Breast epithelium (tissue), 4 donors: Measurements from ENCODE around the gene STRADA. TPM values are rescaled to one million over a fixed set of nuclear protein-coding genes. Genes with fewer than 3 reads are reported as not detected.

Experiments
- DNase-seq, 2 donors: peaks; one replicate each; pipeline ENCODE4 v3.0.0-alpha.2; 2019; ENCODE audit warnings: low spot score in 2 of 2
- H3K27ac ChIP-seq, 2 donors: fragments of 200-600 bp; sonication (generic) in 1 of 2; one replicate each; pipeline ENCODE4 v1.5.1; 2016 to 2019; ENCODE audit warnings: mild to moderate bottlenecking in 1 of 2
- H3K27me3 ChIP-seq, 2 donors: fragments of 200-600 bp; sonication (generic) in 1 of 2; one replicate each; pipeline versions ENCODE4 v1.5.1 to v1.6.0; 2017 to 2019; ENCODE audit warnings: control low read depth in 1 of 2, mild to moderate bottlenecking in 1 of 2
- H3K36me3 ChIP-seq: fragments of 200-600 bp; one replicate; pipeline ENCODE4 v1.5.1; 2019
- H3K4me1 ChIP-seq, 2 donors: fragments of 200-600 bp; sonication (generic); one replicate each; pipeline ENCODE4 v1.5.1; 2016 to 2019; ENCODE audit warnings: control low read depth in 1 of 2
- H3K4me3 ChIP-seq, 3 donors: fragments of 200-600 bp; sonication (generic); 1 replicate in 2 of 3; 2 replicates in 1 of 3; pipeline ENCODE4 v1.5.1; 2016 to 2019; ENCODE audit warnings: mild to moderate bottlenecking in 3 of 3, moderate library complexity in 2 of 3
- H3K9me3 ChIP-seq, 2 donors: fragments of 200-600 bp; sonication (generic) in 1 of 2; one replicate each; pipeline ENCODE4 v1.5.1; 2016 to 2019; ENCODE audit warnings: control low read depth in 1 of 2
- CTCF ChIP-seq, 3 donors: fragments of 450-650 bp; IDR thresholded peaks; one replicate each; pipeline ENCODE4 v1.5.1; 2016 to 2017; ENCODE audit warnings: antibody characterized with exemption in 3 of 3, mild to moderate bottlenecking in 3 of 3, moderate library complexity in 3 of 3
- POLR2A ChIP-seq: fragments of 450-650 bp; IDR thresholded peaks from one replicate; pipeline ENCODE4 v1.6.1; 2016; ENCODE audit warnings: antibody characterized with exemption, mild to moderate bottlenecking, moderate library complexity
- POLR2AphosphoS5 ChIP-seq, 3 donors: sonication (generic); formaldehyde crosslinking; IDR thresholded peaks; one replicate each; pipeline ENCODE4 v1.6.1; 2017; ENCODE audit warnings: antibody characterized with exemption in 3 of 3
- intact Hi-C: fragments of 100-400 bp; cut with DNase I; formaldehyde crosslinking; loops from one replicate; pipeline ENCODE4 v1.15.1; 2023; ENCODE audit warnings: low total_unique reads
- total RNA-seq, 3 donors: library from RNA; depleted of rRNA; stranded (reverse); fragments of >200 nt; gene quantifications; one replicate each; pipeline ENCODE4 v1.1.0, GENCODE V29; 2016

The STRADA gene
- total RNA-seq, 3 donors from 2014 or later: 25.9 to 33.8 (median 26.2) TPM

- H3K27me3 ChIP-seq: no peaks in the 10 kb centered on the region
- no peaks in the 10 kb centered on the region for H3K4me1 ChIP-seq
- no peak overlapping the region for H3K4me3 ChIP-seq
- peaks cover 14% of the 10 kb centered on the region for H3K36me3 ChIP-seq
- intact Hi-C loops: no loop called here
- no peak overlapping the region for H3K27ac ChIP-seq
- TF ChIP-seq POLR2A (no peak), CTCF (IDR thresholded peaks at IDR 0.05) (no peak), POLR2AphosphoS5 (IDR thresholded peaks at IDR 0.05) (no peak)
- no peak for DNase-seq
- no peaks in the 10 kb centered on the region for H3K9me3 ChIP-seq
Observed at GRCh38 chr17:63692195-63692816, 49.3 kb downstream of the STRADA start.

DNA sequence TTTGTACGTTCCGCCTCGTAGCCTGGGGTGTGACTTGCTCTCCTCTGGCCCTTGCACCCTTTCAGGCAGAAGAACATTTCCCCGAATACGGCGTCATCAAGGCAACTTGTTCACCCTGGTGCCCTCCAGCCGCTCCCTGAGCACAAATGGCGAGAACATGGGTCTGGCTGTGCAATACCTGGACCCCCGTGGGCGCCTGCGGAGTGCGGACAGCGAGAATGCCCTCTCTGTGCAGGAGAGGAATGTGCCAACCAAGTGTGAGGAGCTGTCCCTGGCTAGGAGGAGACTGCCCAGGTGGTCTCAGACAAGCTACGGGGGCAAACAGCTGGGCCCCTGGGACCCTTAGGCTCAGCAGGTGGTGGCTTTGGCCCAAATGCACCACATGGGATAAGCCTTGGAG lies 52.1 kb downstream of the STRADA start:
- H3K9me3 ChIP-seq: no peaks in the 10 kb centered on the region
- DNase-seq: no peak
- H3K4me3 ChIP-seq: no peak overlapping the region
- no peaks in the 10 kb centered on the region for H3K27me3 ChIP-seq
- TF ChIP-seq POLR2AphosphoS5 (IDR thresholded peaks at IDR 0.05) (no peak), CTCF (IDR thresholded peaks at IDR 0.05) (no peak), POLR2A (no peak)
- H3K36me3 ChIP-seq: peaks cover 14% of the 10 kb centered on the region
- H3K4me1 ChIP-seq: no peaks in the 10 kb centered on the region
- intact Hi-C loops: no loop called here
- H3K27ac ChIP-seq: no peak overlapping the region

- no peaks in the 10 kb centered on the region for H3K4me1 ChIP-seq
- H3K9me3 ChIP-seq: no peaks in the 10 kb centered on the region
- no peak overlapping the region for H3K4me3 ChIP-seq
- peaks cover 14% of the 10 kb centered on the region for H3K36me3 ChIP-seq
- H3K27ac ChIP-seq: no peak overlapping the region
- intact Hi-C loops: no loop called here
- DNase-seq: no peak
- TF ChIP-seq POLR2A: no peak
- TF ChIP-seq POLR2AphosphoS5 (IDR thresholded peaks at IDR 0.05): no peak
- TF ChIP-seq CTCF (IDR thresholded peaks at IDR 0.05): no peak
- no peaks in the 10 kb centered on the region for H3K27me3 ChIP-seq
Observed at GRCh38 chr17:63688396-63689020, 53.1 kb downstream of the STRADA start.

DNA sequence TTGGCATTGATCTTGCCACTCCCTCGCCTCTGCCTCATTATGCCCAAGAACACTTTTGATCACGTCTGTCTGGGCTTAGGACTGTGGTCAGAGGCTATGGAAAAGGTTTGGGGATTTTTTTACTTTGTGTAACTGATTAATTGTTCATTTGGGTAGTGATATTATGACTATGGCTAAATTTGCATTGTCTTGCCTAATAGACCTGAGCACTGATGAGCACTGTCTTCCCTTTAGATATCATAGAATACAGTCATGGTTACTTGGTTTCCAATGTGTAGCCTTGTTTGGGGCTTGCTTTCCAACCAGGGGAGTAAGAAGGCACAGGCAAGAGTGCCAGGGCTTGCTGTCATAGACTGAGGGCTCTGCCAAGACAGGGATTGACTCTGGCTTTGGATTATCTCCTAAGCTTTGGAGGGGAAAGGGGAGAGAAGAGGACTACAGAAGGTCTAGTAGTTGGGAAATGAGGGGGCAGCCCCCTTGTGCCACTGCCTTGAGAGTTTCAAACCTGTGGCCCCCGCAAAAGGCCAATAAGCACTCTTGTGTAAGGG lies 55.4 kb downstream of the STRADA start:
- Histone ChIP-seq H3K36me3 (peaks cover 2% of the 10 kb centered on the region), H3K4me1 (no peaks in the 10 kb centered on the region)

DNA sequence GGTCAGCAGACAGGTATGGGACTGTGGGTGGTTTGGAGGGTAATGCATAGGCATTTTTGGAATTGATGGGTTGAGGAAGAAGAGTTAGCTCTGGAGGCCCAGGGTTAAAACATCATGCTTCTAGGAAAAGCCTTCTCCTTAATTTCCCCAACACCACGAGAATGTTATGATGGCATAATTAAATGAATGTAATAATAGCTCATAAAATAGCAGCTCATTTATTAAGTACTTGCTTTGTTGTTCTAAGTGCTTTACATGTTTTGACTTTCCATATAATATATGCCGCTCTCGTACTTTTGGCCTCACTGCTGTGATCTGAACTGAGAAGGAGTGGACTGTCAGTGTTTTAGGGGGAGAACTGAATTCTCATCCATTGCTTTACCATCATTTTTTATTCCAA lies 56.0 kb downstream of the STRADA start:
- H3K4me1 ChIP-seq: no peaks in the 10 kb centered on the region
- intact Hi-C loops: no loop called here
- H3K27me3 ChIP-seq: no peaks in the 10 kb centered on the region
- H3K9me3 ChIP-seq: no peaks in the 10 kb centered on the region
- no peak overlapping the region for H3K4me3 ChIP-seq
- H3K36me3 ChIP-seq: no peaks in the 10 kb centered on the region
- H3K27ac ChIP-seq: no peak overlapping the region
- TF ChIP-seq CTCF (IDR thresholded peaks at IDR 0.05) (no peak), POLR2A (no peak), POLR2AphosphoS5 (IDR thresholded peaks at IDR 0.05) (no peak)
- no peak for DNase-seq

More for the DNA sequence above, 55.4 kb downstream of the STRADA start:
- Histone ChIP-seq H3K4me3 (no peak overlapping the region), H3K27me3 (no peaks in the 10 kb centered on the region), H3K9me3 (no peaks in the 10 kb centered on the region), H3K27ac (no peak overlapping the region)
- intact Hi-C loops: no loop called here
- TF ChIP-seq POLR2A: no peak
- no peak for DNase-seq
